ENCODE data around the gene EFL1.
"Not testable (repeated sequence)": the region's sequence is repeated elsewhere in the genome, so short reads cannot be mapped to it uniquely, and the experiment has no call there.

EFL1 gene

GRCh38 chr15:82297546-82297945, 35.0 kb upstream of the EFL1 start:
- H3K27ac Mint-ChIP-seq = no peak overlapping the region
- H3K4me1 Mint-ChIP-seq = peaks cover 24% of the 10 kb centered on the region

DNA sequence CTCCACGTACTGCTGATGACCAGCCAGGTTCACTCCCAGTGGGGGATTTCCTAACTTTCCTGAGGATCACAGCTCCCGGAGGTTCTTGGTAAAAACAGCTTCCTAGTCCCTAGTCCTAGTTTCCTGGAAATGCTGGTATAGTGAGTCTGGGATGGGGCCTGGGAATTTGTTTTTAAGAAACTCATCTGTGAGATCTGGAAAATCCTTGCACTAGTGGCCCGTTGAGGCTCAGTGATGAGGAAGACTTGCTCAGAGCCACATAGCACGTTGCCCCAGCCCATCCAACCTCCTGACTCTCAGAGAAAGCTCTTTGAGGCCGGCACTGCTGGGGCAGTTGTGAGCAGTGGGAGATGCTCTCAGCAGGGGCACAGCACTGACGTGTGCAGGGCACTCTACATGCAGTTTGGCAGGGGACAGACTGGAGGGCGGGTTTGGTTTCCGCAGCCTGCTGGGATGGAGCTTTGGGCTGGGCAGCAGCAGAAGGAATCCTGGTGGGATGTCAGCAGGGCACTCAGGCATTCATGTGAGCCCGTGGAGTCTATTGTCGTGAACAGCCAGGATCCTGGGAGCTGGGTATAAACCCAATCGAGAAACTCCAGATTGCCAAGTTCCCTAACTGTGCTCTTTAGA, 31.6 kb upstream of the EFL1 start:
- Mint-ChIP-seq H3K9me3 (peaks cover 5% of the 10 kb centered on the region), H3K36me3 (no peaks in the 10 kb centered on the region), H3K4me3 (no peak overlapping the region), H3K27ac (no peak overlapping the region), H3K4me1 (peaks cover 31% of the 10 kb centered on the region), H3K27me3 (peaks cover 29% of the 10 kb centered on the region)
- DNase-seq = no peak
- CTCF ChIA-PET = no interaction called here

More at GRCh38 chr15:82297546-82297945, 35.0 kb upstream of the EFL1 start:
- Mint-ChIP-seq H3K4me3 (no peak overlapping the region), H3K36me3 (no peaks in the 10 kb centered on the region), H3K27me3 (peaks cover 29% of the 10 kb centered on the region), H3K9me3 (no peaks in the 10 kb centered on the region)
- CTCF ChIA-PET = interaction anchor here (0.5 kb wide), 1 partner anchor 630 kb away, joined by 3 read pairs; no protein-coding TSS in a partner anchor
- no peak for DNase-seq

DNA sequence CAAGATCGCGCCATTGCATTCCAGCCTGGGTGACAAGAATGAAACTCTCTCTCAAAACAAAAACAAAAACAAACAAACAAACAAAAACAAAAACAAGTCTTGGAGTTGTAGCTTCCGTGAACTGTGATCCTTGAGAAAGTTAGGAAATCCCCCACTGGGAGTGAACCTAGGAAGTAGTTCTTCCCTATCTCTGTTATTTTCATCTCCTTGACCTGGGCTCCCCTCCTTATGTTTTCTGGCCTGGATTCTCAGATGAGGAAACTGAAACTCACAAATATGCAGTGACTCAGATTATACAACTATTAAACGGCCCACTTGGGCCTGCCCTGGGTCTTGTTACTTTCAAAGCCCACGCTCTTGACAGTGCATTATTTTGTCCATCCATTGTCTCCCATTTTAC, 29.7 kb upstream of the EFL1 start:
- H3K27ac Mint-ChIP-seq = no peak overlapping the region
- H3K36me3 Mint-ChIP-seq = peaks cover 1% of the 10 kb centered on the region
- peaks cover 12% of the 10 kb centered on the region for H3K9me3 Mint-ChIP-seq
- DNase-seq = no peak
- H3K27me3 Mint-ChIP-seq = peaks cover 21% of the 10 kb centered on the region
- H3K4me1 Mint-ChIP-seq = peaks cover 29% of the 10 kb centered on the region
- H3K4me3 Mint-ChIP-seq = no peak overlapping the region
- CTCF ChIA-PET = no interaction called here

DNA sequence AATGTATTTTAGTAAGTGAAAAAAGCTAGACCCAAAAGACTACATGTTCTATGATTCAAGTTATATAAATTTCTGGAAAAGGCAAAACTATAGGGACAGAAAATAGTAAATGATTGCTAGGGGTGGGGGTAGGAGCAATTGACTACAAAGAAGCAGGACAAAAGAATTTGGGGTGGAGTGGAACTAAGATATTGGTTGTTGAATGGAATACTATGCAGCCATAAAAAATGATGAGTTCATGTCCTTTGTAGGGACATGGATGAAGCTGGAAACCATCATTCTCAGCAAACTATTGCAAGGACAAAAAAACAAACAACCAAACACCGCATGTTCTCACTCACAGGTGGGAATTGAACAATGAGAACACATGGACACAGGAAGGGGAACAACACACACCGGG, 25.7 kb upstream of the EFL1 start:
- peaks cover 12% of the 10 kb centered on the region for H3K9me3 Mint-ChIP-seq
- H3K36me3 Mint-ChIP-seq, CTCF ChIA-PET, H3K4me3 Mint-ChIP-seq, H3K27ac Mint-ChIP-seq, DNase-seq: not testable (repeated sequence)
- peaks cover 51% of the 10 kb centered on the region for H3K4me1 Mint-ChIP-seq
- peaks cover 13% of the 10 kb centered on the region for H3K27me3 Mint-ChIP-seq

GRCh38 chr15:82286475-82286874, 23.9 kb upstream of the EFL1 start:
- peaks cover 51% of the 10 kb centered on the region for H3K4me1 Mint-ChIP-seq
- H3K36me3 Mint-ChIP-seq, H3K27me3 Mint-ChIP-seq, DNase-seq, CTCF ChIA-PET: not testable (repeated sequence)
- H3K27ac Mint-ChIP-seq = peak overlapping the region; percentile 67
- peaks cover 12% of the 10 kb centered on the region for H3K9me3 Mint-ChIP-seq
- H3K4me3 Mint-ChIP-seq = peak overlapping the region; percentile 6

DNA sequence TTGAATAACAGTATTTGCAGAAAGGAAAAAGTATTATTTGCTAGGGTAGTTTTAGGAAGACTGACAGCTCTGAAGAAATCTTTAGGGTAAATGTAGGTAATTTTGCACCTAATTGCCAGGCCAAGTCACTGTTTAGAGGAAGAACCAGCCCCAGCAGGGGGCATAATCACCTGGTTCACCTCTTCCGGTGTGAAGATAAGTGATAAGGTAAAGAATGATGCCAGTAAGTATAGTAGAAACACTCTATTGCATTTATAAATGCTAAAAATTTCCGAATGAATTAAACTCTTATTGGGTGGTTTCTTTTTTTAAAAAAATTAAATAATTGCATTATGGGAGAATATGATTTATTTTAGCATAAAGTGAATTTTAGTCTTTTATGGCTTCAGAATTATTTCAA, 21.8 kb upstream of the EFL1 start:
- H3K4me1 Mint-ChIP-seq = peaks cover 43% of the 10 kb centered on the region
- CTCF ChIA-PET, H3K27ac Mint-ChIP-seq: not testable (repeated sequence)

GRCh38 chr15:82282386-82282785, 19.9 kb upstream of the EFL1 start:
- H3K27me3 Mint-ChIP-seq = peaks cover 12% of the 10 kb centered on the region
- CTCF ChIA-PET, H3K4me3 Mint-ChIP-seq, DNase-seq, H3K27ac Mint-ChIP-seq, H3K9me3 Mint-ChIP-seq, H3K36me3 Mint-ChIP-seq: not testable (repeated sequence)
- H3K4me1 Mint-ChIP-seq = peaks cover 27% of the 10 kb centered on the region

More for the DNA sequence above, 21.8 kb upstream of the EFL1 start:
- not testable (repeated sequence) for H3K27me3 Mint-ChIP-seq, H3K4me3 Mint-ChIP-seq, H3K36me3 Mint-ChIP-seq, DNase-seq, H3K9me3 Mint-ChIP-seq

DNA sequence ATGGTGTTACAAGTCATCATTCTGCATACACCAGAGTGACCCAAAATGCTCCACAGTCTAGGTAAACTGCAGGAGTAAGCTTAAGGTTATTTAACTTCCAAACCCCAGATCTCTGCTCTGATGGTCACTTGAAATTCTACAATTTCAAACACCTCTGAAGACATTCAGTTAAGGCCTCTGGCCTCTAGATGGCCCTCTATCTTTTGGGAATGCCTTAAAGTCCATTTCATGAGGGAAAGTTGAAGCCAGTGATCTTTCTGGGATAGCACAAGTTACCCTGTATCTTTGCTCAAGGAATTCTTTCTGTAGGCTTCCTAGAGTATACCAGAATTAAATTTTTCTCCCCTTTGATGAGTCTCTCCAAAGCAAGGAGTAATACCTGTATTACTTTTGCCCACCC, 18.7 kb upstream of the EFL1 start:
- peaks cover 14% of the 10 kb centered on the region for H3K27me3 Mint-ChIP-seq
- H3K9me3 Mint-ChIP-seq, H3K4me3 Mint-ChIP-seq, H3K27ac Mint-ChIP-seq, H3K36me3 Mint-ChIP-seq, DNase-seq, CTCF ChIA-PET: not testable (repeated sequence)
- peaks cover 16% of the 10 kb centered on the region for H3K4me1 Mint-ChIP-seq

GRCh38 chr15:82275410-82275809, 12.9 kb upstream of the EFL1 start:
- no peak for DNase-seq
- Mint-ChIP-seq H3K27me3 (peaks cover 27% of the 10 kb centered on the region), H3K36me3 (no peaks in the 10 kb centered on the region), H3K27ac (no peak overlapping the region), H3K9me3 (no peaks in the 10 kb centered on the region), H3K4me1 (no peaks in the 10 kb centered on the region), H3K4me3 (no peak overlapping the region)
- CTCF ChIA-PET = no interaction called here

DNA sequence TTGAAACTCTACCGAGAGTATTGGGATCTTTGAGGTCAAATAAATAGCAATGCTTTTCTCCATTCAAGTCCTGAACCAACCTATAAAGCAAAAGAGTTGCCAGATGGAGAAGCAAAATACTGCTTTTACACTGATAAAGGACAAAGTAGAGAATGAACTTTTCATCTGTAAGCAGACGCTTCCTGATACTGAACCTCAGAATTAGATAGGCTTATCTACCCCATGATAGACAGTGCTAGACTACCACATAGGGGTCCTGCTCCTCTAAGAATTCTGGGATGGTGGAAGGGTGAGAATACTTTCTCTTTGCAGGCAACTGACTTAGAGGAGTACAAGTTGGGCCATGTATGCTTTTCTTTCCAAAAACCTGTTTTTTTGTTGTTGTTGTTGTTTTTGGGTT, 9.6 kb upstream of the EFL1 start:
- Mint-ChIP-seq H3K27me3 (peaks cover 18% of the 10 kb centered on the region), H3K27ac (no peak overlapping the region), H3K4me1 (no peaks in the 10 kb centered on the region), H3K9me3 (no peaks in the 10 kb centered on the region), H3K4me3 (no peak overlapping the region), H3K36me3 (no peaks in the 10 kb centered on the region)
- no peak for DNase-seq
- CTCF ChIA-PET = no interaction called here

DNA sequence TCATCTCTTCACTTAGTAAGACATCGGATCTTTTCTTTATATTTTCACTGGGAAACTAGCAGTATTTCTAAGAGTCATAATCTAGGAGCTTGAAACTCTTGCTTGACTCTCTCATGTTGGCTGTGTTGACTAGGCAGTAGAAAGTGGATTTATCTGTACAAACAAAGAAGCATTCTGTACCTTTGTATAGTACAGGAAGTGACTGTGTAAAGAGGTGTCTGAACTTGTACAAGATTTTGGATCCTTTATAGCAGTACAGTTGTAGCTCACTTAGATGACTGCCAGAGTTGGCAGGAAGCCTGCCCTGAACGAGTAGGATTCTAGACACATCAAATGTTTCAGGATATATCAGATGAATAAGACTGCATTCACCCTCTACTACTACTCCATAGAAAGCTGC, 5.9 kb upstream of the EFL1 start:
- H3K36me3 Mint-ChIP-seq, H3K9me3 Mint-ChIP-seq, H3K4me3 Mint-ChIP-seq, H3K27me3 Mint-ChIP-seq, H3K27ac Mint-ChIP-seq, DNase-seq, H3K4me1 Mint-ChIP-seq, CTCF ChIA-PET: not testable (repeated sequence)

GRCh38 chr15:82267137-82267536, 4.6 kb upstream of the EFL1 start:
- DNase-seq, H3K27me3 Mint-ChIP-seq, H3K36me3 Mint-ChIP-seq, H3K27ac Mint-ChIP-seq, H3K9me3 Mint-ChIP-seq, H3K4me3 Mint-ChIP-seq: not testable (repeated sequence)
- CTCF ChIA-PET = interaction anchor here (0.7 kb wide), 1 partner anchor 13 kb away, joined by 3 read pairs; no protein-coding TSS in a partner anchor
- H3K4me1 Mint-ChIP-seq = peaks cover 16% of the 10 kb centered on the region

DNA sequence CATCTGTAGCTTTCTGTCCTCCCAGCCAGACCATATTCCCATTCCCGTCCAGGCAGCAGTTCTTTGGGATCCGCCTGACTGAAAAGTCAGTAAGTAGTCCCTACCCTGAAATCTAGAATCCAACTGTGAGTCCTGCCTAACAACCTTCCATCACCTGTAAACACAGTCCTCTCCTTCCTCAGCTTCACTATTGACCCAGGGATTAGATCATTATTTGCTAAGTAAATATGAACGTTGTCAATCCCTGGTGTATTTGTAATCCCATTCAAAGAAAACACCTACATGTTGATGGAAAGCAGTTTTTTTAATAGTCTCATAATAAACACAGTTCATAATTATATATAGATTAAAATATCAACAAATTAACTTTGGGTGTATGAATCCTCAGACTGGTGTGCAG, 816 bp upstream of the EFL1 start:
- Mint-ChIP-seq H3K27me3 (no peaks in the 10 kb centered on the region), H3K36me3 (peaks cover 14% of the 10 kb centered on the region), H3K9me3 (no peaks in the 10 kb centered on the region), H3K27ac (no peak overlapping the region), H3K4me3 (peak overlapping the region; percentile 94), H3K4me1 (peaks cover 40% of the 10 kb centered on the region)
- no peak for DNase-seq
- CTCF ChIA-PET = no interaction called here

DNA sequence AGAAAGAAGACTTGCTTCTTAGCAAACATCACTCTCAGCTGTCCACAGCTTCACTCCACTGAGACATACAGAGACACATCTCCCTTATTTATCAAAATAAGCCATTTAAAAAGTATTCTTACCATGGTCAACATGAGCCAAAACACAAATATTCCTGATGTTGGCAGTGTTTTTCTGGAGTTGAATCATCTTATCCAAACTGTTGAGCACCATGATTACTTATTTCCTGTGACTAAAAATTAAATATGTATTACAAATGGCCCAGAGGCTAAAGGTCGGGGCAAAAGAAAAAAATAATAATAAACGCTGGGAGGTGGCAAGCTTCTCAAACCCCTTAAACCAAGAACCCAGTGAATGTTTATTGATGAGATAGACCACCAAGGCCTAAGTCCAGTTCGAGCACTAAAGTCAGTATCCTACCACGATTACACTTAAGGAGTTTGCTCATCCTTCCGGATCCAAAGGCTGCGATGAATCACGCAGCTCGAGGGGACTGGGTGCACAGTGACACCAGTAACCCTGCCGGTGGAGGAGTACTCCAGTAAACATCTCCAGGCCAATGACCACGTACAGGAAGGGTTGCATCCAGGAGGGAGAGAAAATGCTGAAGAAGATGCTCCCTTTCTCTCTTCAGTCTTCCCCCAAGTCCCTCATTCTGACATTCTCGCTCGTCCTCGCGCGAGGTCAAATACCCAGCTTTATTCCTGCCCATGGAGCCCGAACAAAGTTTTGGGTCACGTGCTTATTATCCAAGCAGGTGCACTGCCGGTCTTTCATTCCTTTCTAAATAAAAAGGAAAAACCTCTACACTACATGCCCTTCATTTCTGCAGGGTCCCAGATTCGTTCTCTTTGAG, 740 bp downstream of the EFL1 start:
- peak overlapping the region; percentile 86 for H3K27ac Mint-ChIP-seq
- CTCF ChIA-PET = interaction anchor here (0.8 kb wide), 1 partner anchor 64 kb away, joined by 3 read pairs; no protein-coding TSS in a partner anchor
- H3K4me1 Mint-ChIP-seq = peaks cover 38% of the 10 kb centered on the region
- peak; percentile 49 for DNase-seq
- H3K36me3 Mint-ChIP-seq = peaks cover 23% of the 10 kb centered on the region
- H3K27me3 Mint-ChIP-seq, H3K9me3 Mint-ChIP-seq: not testable (repeated sequence)
- H3K4me3 Mint-ChIP-seq = peak overlapping the region; percentile 94

- H3K9me3 Mint-ChIP-seq, H3K27ac Mint-ChIP-seq, H3K27me3 Mint-ChIP-seq, CTCF ChIA-PET, H3K4me3 Mint-ChIP-seq, DNase-seq: not testable (repeated sequence)
- Mint-ChIP-seq H3K4me1 (peaks cover 26% of the 10 kb centered on the region), H3K36me3 (peaks cover 30% of the 10 kb centered on the region)
These were observed 14.3 kb downstream of the EFL1 start for GRCh38 chr15:82248261-82248660.
